ENCODE results near the gene MPDZ. TPM values are rescaled to one million over a fixed set of nuclear protein-coding genes. Genes with fewer than 3 reads are reported as not detected.

MPDZ gene
- total and polyA plus RNA-seq, 8 donors = 25.9 to 77.7 (median 70.1) TPM

- no peaks in the 10 kb centered on the region for H3K36me3 ChIP-seq
- ATAC-seq (no peak), DNase-seq (no peak)
- no peak for TF ChIP-seq CTCF (IDR thresholded peaks at IDR 0.05)
- no peak overlapping the region for H3K27ac ChIP-seq
- H3K9me3 ChIP-seq = no peaks in the 10 kb centered on the region
- intact Hi-C loops (cut with DNase I) = no loop called here
- no peaks in the 10 kb centered on the region for H3K4me1 ChIP-seq
- no peaks in the 10 kb centered on the region for H3K27me3 ChIP-seq
- H3K4me3 ChIP-seq = no peak overlapping the region
Measured at GRCh38 chr9:13266167-13266566, 13.3 kb downstream of the MPDZ start.

GRCh38 chr9:13264788-13265187 lies 14.7 kb downstream of the MPDZ start:
- no peak for DNase-seq
- H3K27me3 ChIP-seq = no peaks in the 10 kb centered on the region
- TF ChIP-seq CTCF (IDR thresholded peaks at IDR 0.05) = no peak
- intact Hi-C loops (cut with DNase I) = no loop called here
- no peaks in the 10 kb centered on the region for H3K36me3 ChIP-seq
- no peaks in the 10 kb centered on the region for H3K4me1 ChIP-seq
- H3K27ac ChIP-seq = no peak overlapping the region
- no peak for ATAC-seq
- no peak overlapping the region for H3K4me3 ChIP-seq
- H3K9me3 ChIP-seq = no peaks in the 10 kb centered on the region

GRCh38 chr9:13263511-13263910 lies 16.0 kb downstream of the MPDZ start:
- DNase-seq = no peak
- intact Hi-C loops (cut with DNase I) = no loop called here
- ATAC-seq = no peak
- Histone ChIP-seq H3K9me3 (no peaks in the 10 kb centered on the region), H3K36me3 (no peaks in the 10 kb centered on the region), H3K4me1 (no peaks in the 10 kb centered on the region), H3K27ac (no peak overlapping the region), H3K27me3 (no peaks in the 10 kb centered on the region), H3K4me3 (no peak overlapping the region)
- TF ChIP-seq CTCF (IDR thresholded peaks at IDR 0.05) = no peak

GRCh38 chr9:13252852-13253251 lies 26.6 kb downstream of the MPDZ start:
- no peak overlapping the region for H3K27ac ChIP-seq
- no peaks in the 10 kb centered on the region for H3K4me1 ChIP-seq
- no peaks in the 10 kb centered on the region for H3K27me3 ChIP-seq
- H3K4me3 ChIP-seq = no peak overlapping the region
- ATAC-seq = no peak
- H3K9me3 ChIP-seq = peaks cover 0 to 4% of the 10 kb centered on the region in 2 donors
- no peak for DNase-seq
- no peaks in the 10 kb centered on the region for H3K36me3 ChIP-seq
- no peak for TF ChIP-seq CTCF (IDR thresholded peaks at IDR 0.05)
- intact Hi-C loops (cut with DNase I) = no loop called here

GRCh38 chr9:13244181-13244580 lies 35.3 kb downstream of the MPDZ start:
- Histone ChIP-seq H3K4me1 (no peaks in the 10 kb centered on the region), H3K36me3 (no peaks in the 10 kb centered on the region), H3K4me3 (no peak overlapping the region), H3K27me3 (no peaks in the 10 kb centered on the region), H3K27ac (no peak overlapping the region), H3K9me3 (no peaks in the 10 kb centered on the region)
- no peak for DNase-seq
- TF ChIP-seq CTCF (IDR thresholded peaks at IDR 0.05) = no peak
- ATAC-seq = no peak
- intact Hi-C loops (cut with DNase I) = no loop called here
